HEK293 (cell line): ENCODE results near the gene SERPINA1.
A peak's percentile ranks its signal among the peaks of the same experiment; 100 is the strongest.

ENCODE experiments used
- GLI2 ChIP-seq: fragments of 450-650 bp; formaldehyde crosslinking; IDR thresholded peaks from 2 replicates; pipeline ENCODE4; 2017; ENCODE audit warnings: missing biosample characterization, missing genetic modification characterization, low read depth, borderline replicate concordance
- HIC1 ChIP-seq: fragments of 450-650 bp; formaldehyde crosslinking; IDR thresholded peaks from 2 replicates; pipeline ENCODE4 v1.5.1; 2016; ENCODE audit warnings: missing biosample characterization, missing genetic modification characterization
- IKZF3 ChIP-seq: fragments of 450-650 bp; IDR thresholded peaks from 2 replicates; pipeline ENCODE4 v1.5.0; 2018; ENCODE audit warnings: missing biosample characterization, mild to moderate bottlenecking, missing genetic modification characterization, moderate library complexity
- KLF1 ChIP-seq: fragments of 450-650 bp; formaldehyde crosslinking; IDR thresholded peaks from 2 replicates; pipeline ENCODE4 v1.5.1; 2016; ENCODE audit warnings: missing biosample characterization, missing genetic modification characterization
- KLF16 ChIP-seq: fragments of 450-650 bp; formaldehyde crosslinking; IDR thresholded peaks from 2 replicates; pipeline ENCODE4 v1.5.1; 2017; ENCODE audit warnings: missing biosample characterization, missing genetic modification characterization
- KLF17 ChIP-seq: fragments of 450-650 bp; formaldehyde crosslinking; IDR thresholded peaks from 2 replicates; pipeline ENCODE4 v1.5.1; 2016; ENCODE audit warnings: missing biosample characterization, missing genetic modification characterization
- KLF7 ChIP-seq: fragments of 450-650 bp; formaldehyde crosslinking; IDR thresholded peaks from 2 replicates; pipeline ENCODE4 v1.5.1; 2016; ENCODE audit warnings: missing biosample characterization, missing genetic modification characterization, borderline replicate concordance
- PBX3 ChIP-seq: sonication (generic); formaldehyde crosslinking; IDR thresholded peaks from 2 replicates; pipeline ENCODE4 v1.8.1; 2022; ENCODE audit warnings: mild to moderate bottlenecking, moderate library complexity, missing genetic modification reagents
- SCRT2 ChIP-seq: fragments of 450-650 bp; formaldehyde crosslinking; IDR thresholded peaks from 2 replicates; pipeline ENCODE4 v1.5.1; 2016; ENCODE audit warnings: missing biosample characterization, missing genetic modification characterization
- YY2 ChIP-seq: fragments of 450-650 bp; formaldehyde crosslinking; IDR thresholded peaks from 2 replicates; pipeline ENCODE4 v1.5.1; 2016; ENCODE audit warnings: missing biosample characterization, missing genetic modification characterization
- ZFP37 ChIP-seq: fragments of 450-650 bp; formaldehyde crosslinking; IDR thresholded peaks from 2 replicates; pipeline ENCODE4 v1.5.1; 2016; ENCODE audit warnings: missing biosample characterization, missing genetic modification characterization
- ZNF114 ChIP-seq: fragments of 450-650 bp; formaldehyde crosslinking; IDR thresholded peaks from 2 replicates; pipeline ENCODE4 v1.5.0; 2017; ENCODE audit warnings: missing biosample characterization, missing genetic modification characterization
- ZNF280C ChIP-seq: fragments of 450-650 bp; formaldehyde crosslinking; IDR thresholded peaks from 2 replicates; pipeline ENCODE4 v1.5.1; 2016; ENCODE audit warnings: missing biosample characterization, missing genetic modification characterization
- ZNF341 ChIP-seq: fragments of 450-650 bp; formaldehyde crosslinking; IDR thresholded peaks from 2 replicates; pipeline ENCODE4; 2016; ENCODE audit warnings: low read depth, missing biosample characterization, missing genetic modification characterization
- ZNF354C ChIP-seq: fragments of 450-650 bp; formaldehyde crosslinking; IDR thresholded peaks from 2 replicates; pipeline ENCODE4 v1.5.1; 2016; ENCODE audit warnings: missing biosample characterization, missing genetic modification characterization, low read depth, borderline replicate concordance
- ZNF37A ChIP-seq: fragments of 450-650 bp; IDR thresholded peaks from 2 replicates; pipeline ENCODE4 v1.5.1; 2018; ENCODE audit warnings: missing biosample characterization, missing genetic modification characterization
- ZNF404 ChIP-seq: fragments of 450-650 bp; formaldehyde crosslinking; IDR thresholded peaks from 2 replicates; pipeline ENCODE4 v1.5.1; 2017; ENCODE audit warnings: missing biosample characterization, missing genetic modification characterization
- ZNF510 ChIP-seq: fragments of 450-650 bp; formaldehyde crosslinking; IDR thresholded peaks from 2 replicates; pipeline ENCODE4 v1.5.1; 2018; ENCODE audit warnings: mild to moderate bottlenecking, missing genetic modification characterization, missing biosample characterization; ENCODE audit not compliant: insufficient replicate concordance
- ZNF664 ChIP-seq: fragments of 450-650 bp; formaldehyde crosslinking; IDR thresholded peaks from 2 replicates; pipeline ENCODE4 v1.5.1; 2016; ENCODE audit warnings: missing biosample characterization, missing genetic modification characterization
- ZNF692 ChIP-seq: fragments of 450-650 bp; formaldehyde crosslinking; IDR thresholded peaks from 2 replicates; pipeline ENCODE4 v1.5.1; 2016; ENCODE audit warnings: missing biosample characterization, missing genetic modification characterization
- TF ChIP-seq, protein P1 (sequence below): fragments of 450-650 bp; formaldehyde crosslinking; IDR thresholded peaks from 2 replicates; pipeline ENCODE4 v1.5.1; 2016; ENCODE audit warnings: missing biosample characterization, missing genetic modification characterization, low read depth
- TF ChIP-seq, protein P2 (sequence below): fragments of 450-650 bp; formaldehyde crosslinking; IDR thresholded peaks from 2 replicates; pipeline ENCODE4 v1.5.1; 2016; ENCODE audit warnings: missing biosample characterization, missing genetic modification characterization

The SERPINA1 gene

DNA sequence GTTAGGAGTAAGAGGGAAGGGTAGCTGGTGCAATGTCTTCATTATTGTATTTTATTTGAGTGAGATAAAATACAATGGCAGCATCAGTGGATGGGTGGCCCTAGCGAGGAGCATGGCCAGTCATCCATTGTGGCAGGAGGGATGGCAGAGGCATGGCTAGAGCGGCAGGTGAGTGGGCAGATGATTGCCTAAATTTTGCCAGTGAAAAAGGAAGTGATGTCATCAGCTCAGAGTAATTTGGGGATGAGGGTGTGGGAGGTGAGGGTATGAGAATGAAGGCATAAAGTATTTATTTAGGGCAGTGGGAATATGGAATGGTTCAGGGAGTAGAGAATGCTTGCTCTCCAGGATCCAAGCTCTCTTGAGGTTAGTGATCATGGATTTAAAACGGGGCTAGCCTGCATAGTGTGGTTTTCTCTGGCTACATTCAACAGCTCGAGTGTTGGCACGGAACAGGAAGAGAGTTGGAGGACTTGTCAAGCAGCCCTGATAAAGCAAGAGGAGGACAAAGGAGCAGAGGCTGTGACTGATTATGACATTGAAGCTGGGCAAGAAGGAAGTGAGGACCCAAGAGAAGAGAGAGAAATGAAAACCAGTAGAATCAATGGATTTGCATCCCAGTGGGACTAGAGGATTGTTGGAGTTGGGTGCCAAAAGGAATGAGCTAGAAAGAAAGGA, 46.6 kb downstream of the SERPINA1 start (continued):
- TF ChIP-seq KLF17 (tag by site-specific recombination) (no peak), GLI2 (tag by site-specific recombination) (no peak), ZNF404 (tag by site-specific recombination) (no peak), ZNF37A (tag by site-specific recombination) (no peak), SCRT2 (peak; percentile 27; the same call in 1 of the 2 replicates), KLF1 (no peak), ZNF114 (no peak), ZNF280C (tag by site-specific recombination) (no peak), KLF7 (tag by site-specific recombination) (no peak), IKZF3 (tag by site-specific recombination) (no peak), PBX3 (CRISPR knock-in tag) (no peak), KLF16 (tag by site-specific recombination) (no peak), HIC1 (tag by site-specific recombination) (no peak), ZNF341 (no peak), YY2 (tag by site-specific recombination) (no peak), ZNF510 (tag by site-specific recombination) (no peak), ZNF664 (tag by site-specific recombination) (no peak), ZNF354C (tag by site-specific recombination) (no peak), ZNF692 (no peak), ZFP37 (tag by site-specific recombination) (no peak)
- TF ChIP-seq, protein P1, sequence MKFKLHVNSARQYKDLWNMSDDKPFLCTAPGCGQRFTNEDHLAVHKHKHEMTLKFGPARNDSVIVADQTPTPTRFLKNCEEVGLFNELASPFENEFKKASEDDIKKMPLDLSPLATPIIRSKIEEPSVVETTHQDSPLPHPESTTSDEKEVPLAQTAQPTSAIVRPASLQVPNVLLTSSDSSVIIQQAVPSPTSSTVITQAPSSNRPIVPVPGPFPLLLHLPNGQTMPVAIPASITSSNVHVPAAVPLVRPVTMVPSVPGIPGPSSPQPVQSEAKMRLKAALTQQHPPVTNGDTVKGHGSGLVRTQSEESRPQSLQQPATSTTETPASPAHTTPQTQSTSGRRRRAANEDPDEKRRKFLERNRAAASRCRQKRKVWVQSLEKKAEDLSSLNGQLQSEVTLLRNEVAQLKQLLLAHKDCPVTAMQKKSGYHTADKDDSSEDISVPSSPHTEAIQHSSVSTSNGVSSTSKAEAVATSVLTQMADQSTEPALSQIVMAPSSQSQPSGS (tag by site-specific recombination): peak; percentile 64
- TF ChIP-seq, protein P2, sequence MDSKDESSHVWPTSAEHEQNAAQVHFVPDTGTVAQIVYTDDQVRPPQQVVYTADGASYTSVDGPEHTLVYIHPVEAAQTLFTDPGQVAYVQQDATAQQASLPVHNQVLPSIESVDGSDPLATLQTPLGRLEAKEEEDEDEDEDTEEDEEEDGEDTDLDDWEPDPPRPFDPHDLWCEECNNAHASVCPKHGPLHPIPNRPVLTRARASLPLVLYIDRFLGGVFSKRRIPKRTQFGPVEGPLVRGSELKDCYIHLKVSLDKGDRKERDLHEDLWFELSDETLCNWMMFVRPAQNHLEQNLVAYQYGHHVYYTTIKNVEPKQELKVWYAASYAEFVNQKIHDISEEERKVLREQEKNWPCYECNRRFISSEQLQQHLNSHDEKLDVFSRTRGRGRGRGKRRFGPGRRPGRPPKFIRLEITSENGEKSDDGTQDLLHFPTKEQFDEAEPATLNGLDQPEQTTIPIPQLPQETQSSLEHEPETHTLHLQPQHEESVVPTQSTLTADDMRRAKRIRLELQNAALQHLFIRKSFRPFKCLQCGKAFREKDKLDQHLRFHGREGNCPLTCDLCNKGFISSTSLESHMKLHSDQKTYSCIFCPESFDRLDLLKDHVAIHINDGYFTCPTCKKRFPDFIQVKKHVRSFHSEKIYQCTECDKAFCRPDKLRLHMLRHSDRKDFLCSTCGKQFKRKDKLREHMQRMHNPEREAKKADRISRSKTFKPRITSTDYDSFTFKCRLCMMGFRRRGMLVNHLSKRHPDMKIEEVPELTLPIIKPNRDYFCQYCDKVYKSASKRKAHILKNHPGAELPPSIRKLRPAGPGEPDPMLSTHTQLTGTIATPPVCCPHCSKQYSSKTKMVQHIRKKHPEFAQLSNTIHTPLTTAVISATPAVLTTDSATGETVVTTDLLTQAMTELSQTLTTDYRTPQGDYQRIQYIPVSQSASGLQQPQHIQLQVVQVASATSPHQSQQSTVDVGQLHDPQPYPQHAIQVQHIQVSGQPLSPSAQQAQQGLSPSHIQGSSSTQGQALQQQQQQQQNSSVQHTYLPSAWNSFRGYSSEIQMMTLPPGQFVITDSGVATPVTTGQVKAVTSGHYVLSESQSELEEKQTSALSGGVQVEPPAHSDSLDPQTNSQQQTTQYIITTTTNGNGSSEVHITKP: no peak
- TF ChIP-seq, all 188 proteins: peak for 6
